Tibial artery (tissue), 4 donors: ENCODE data around the gene AMIGO2.

ENCODE experiments used
- DNase-seq, 2 donors: peaks; one replicate each; pipeline ENCODE4 v3.0.0-alpha.2; 2019
- H3K27ac ChIP-seq, 2 donors: fragments of 200-600 bp; sonication (generic) in 1 of 2; 1 replicate in 1 of 2; 2 replicates in 1 of 2; pipeline ENCODE4 v1.5.1; 2018 to 2019; ENCODE audit warnings: mild to moderate bottlenecking in 1 of 2
- H3K27me3 ChIP-seq, 2 donors: fragments of 200-600 bp; sonication (generic) in 1 of 2; one replicate each; pipeline versions ENCODE4 v1.5.1 to v1.6.0; 2016 to 2019
- H3K36me3 ChIP-seq, 3 donors: fragments of 200-600 bp; sonication (generic) in 2 of 3; one replicate each; pipeline ENCODE4 v1.5.1; 2016 to 2019; ENCODE audit warnings: mild to moderate bottlenecking in 2 of 3
- H3K4me1 ChIP-seq, 4 donors: fragments of 200-600 bp; sonication (generic) in 2 of 4; 1 replicate in 3 of 4; 2 replicates in 1 of 4; pipeline ENCODE4 v1.5.1; 2016 to 2019
- H3K4me3 ChIP-seq, 2 donors: fragments of 200-600 bp; sonication (generic) in 1 of 2; 1 replicate in 1 of 2; 2 replicates in 1 of 2; pipeline ENCODE4 v1.5.1; 2018 to 2019; ENCODE audit warnings: mild to moderate bottlenecking in 2 of 2
- H3K9me3 ChIP-seq, 3 donors: fragments of 200-600 bp; sonication (generic) in 1 of 3; one replicate each; pipeline ENCODE4 v1.5.1; 2016 to 2019
- intact Hi-C: fragments of 100-400 bp; cut with DNase I; formaldehyde crosslinking; loops from one replicate; pipeline ENCODE4 v1.15.0; 2023; ENCODE audit warnings: low total_unique reads
- TF ChIP-seq, protein P1 (sequence below), 2 experiments: fragments of 200-600 bp in 1 of 2; fragments of 450-650 bp in 1 of 2; IDR thresholded peaks; one replicate each; pipeline ENCODE4 v1.5.1; 2017 to 2019; ENCODE audit warnings: antibody characterized with exemption in 2 of 2, mild to moderate bottlenecking in 1 of 2, moderate library complexity in 1 of 2

Gene AMIGO2

DNA sequence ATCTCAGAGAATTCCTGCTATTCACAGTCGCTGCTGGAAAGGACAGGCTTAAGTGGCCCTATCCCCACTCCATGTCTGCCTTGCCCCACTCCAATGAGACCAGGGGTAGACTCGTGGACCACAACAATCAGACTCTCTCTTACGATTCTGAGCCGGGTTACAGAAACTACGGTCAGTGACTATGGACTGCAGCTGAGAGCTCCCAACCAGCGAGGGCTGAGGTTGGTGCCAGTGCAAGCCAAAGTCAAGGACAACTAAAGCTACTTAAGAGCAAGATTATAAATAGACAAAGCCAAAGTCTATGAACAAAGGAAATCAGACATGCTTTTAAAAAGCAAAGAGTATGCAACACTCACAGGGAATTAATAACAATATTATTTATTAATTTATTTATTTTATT, 18.3 kb upstream of the AMIGO2 start:
- H3K4me3 ChIP-seq, result peak overlapping the region; percentile 21 to 31
- no peaks in the 10 kb centered on the region for H3K27me3 ChIP-seq
- intact Hi-C loops, result no loop called here
- no peaks in the 10 kb centered on the region for H3K9me3 ChIP-seq
- DNase-seq, result no peak
- H3K4me1 ChIP-seq, result peaks cover 0 to 87% (median 19%) of the 10 kb centered on the region in 4 donors
- peak overlapping the region; percentile 77 to 85 for H3K27ac ChIP-seq
- H3K36me3 ChIP-seq, result no peaks in the 10 kb centered on the region
- TF ChIP-seq, protein P1, sequence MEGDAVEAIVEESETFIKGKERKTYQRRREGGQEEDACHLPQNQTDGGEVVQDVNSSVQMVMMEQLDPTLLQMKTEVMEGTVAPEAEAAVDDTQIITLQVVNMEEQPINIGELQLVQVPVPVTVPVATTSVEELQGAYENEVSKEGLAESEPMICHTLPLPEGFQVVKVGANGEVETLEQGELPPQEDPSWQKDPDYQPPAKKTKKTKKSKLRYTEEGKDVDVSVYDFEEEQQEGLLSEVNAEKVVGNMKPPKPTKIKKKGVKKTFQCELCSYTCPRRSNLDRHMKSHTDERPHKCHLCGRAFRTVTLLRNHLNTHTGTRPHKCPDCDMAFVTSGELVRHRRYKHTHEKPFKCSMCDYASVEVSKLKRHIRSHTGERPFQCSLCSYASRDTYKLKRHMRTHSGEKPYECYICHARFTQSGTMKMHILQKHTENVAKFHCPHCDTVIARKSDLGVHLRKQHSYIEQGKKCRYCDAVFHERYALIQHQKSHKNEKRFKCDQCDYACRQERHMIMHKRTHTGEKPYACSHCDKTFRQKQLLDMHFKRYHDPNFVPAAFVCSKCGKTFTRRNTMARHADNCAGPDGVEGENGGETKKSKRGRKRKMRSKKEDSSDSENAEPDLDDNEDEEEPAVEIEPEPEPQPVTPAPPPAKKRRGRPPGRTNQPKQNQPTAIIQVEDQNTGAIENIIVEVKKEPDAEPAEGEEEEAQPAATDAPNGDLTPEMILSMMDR (IDR thresholded peaks at IDR 0.05), result no peak

DNA sequence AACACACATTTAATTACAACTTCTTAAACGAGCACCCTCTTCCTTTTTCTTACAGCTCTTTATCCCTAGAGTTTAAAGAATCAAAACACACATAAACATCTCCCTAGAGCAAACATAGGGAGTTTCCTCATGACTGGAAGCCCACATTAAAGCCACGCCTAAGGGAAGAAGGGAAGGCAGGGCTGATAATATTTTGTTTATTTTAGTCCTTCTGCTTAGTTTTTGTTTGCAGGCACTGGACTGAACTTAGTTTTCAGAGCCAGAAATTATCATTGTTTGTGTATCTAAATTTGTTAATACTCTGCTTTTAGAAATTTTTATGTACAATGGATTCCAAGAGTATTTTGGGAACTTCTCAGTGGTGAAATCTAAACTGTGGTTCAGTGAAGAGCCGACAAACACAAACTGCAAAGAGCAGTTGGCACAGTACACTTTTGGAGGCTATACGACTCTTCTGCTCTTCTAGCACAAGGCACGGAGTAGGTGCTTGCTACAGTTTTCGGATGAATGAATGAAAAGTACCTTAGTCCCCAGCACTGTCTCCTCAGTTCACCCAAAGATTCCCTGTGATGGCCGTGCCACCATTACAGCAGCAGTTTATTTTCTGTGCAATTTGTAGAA, 17.6 kb upstream of the AMIGO2 start:
- peak overlapping the region; percentile 77 to 85 for H3K27ac ChIP-seq
- H3K36me3 ChIP-seq, result no peaks in the 10 kb centered on the region
- TF ChIP-seq, protein P1 (IDR thresholded peaks at IDR 0.05), result no peak
- no peak for DNase-seq
- H3K4me3 ChIP-seq, result peak overlapping the region; percentile 21 to 31
- peaks cover 0 to 85% (median 19%) of the 10 kb centered on the region in 4 donors for H3K4me1 ChIP-seq
- no peaks in the 10 kb centered on the region for H3K27me3 ChIP-seq
- intact Hi-C loops, result no loop called here
- H3K9me3 ChIP-seq, result no peaks in the 10 kb centered on the region

DNA sequence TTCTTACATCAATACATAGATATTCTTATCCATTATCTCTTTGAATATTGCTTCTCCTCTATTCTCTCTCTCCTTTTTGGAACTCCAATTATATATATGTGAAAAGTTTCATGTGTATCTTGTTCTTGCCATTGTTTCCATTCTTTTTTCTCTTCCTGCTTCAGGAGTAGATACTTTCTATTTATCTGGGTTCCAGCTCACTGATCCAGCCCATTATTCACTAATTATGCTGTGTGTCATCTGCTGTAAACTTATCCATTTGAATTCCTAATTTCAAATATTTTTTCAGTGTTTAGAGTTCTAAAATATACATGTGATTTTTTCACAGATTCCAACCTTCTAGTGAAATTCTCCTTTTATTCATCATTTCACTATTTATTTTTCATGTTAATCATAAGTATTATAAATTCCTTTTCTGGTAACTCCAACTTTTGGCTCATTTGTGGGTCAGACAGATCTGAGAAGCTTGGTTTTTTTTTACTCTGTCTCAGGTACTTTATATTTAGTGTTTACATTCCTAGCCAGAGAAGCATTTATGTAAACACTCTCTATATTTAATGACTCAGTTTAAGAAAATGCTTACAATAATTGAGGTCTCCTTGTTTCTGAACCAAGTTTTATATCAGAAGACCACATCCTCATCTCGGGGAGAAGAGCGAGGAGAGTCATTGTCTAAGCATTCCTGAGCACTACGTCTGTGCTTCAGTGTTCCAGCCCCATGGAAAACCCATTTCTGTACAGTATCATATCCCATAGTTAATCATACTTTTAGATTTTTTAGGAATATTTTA, 15.9 kb upstream of the AMIGO2 start:
- no peaks in the 10 kb centered on the region for H3K36me3 ChIP-seq
- no peaks in the 10 kb centered on the region for H3K27me3 ChIP-seq
- no peaks in the 10 kb centered on the region for H3K9me3 ChIP-seq
- H3K27ac ChIP-seq, result peak overlapping the region in 1 of 2 donors; percentile 45
- H3K4me3 ChIP-seq, result no peak overlapping the region
- DNase-seq, result no peak
- intact Hi-C loops, result no loop called here
- TF ChIP-seq, protein P1 (IDR thresholded peaks at IDR 0.05), result no peak
- peaks cover 0 to 68% (median 18%) of the 10 kb centered on the region in 4 donors for H3K4me1 ChIP-seq

DNA sequence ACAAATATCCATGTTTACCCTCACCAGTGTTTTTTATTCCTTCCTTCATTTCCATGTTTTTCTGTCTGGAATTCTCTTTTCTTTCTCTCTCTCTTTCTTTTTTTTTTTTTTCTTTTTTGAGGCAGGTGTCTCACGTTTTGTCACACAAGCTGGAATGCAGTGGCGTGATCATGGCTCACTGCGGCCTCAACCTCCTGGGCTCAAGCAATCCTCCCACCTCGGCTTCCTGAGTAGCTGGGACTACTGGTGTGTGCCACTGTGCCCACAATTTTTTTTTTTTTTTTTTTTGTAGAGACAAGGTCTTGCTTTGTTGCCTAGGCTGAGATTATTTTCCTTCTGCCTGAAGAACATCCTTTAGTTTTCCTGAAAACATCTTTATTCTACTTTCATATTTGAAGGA, 15.0 kb upstream of the AMIGO2 start:
- H3K27ac ChIP-seq, result peak overlapping the region in 1 of 2 donors; percentile 10
- peaks cover 0 to 60% (median 14%) of the 10 kb centered on the region in 4 donors for H3K4me1 ChIP-seq
- TF ChIP-seq, protein P1 (IDR thresholded peaks at IDR 0.05), result no peak
- H3K4me3 ChIP-seq, result no peak overlapping the region
- H3K27me3 ChIP-seq, result no peaks in the 10 kb centered on the region
- H3K9me3 ChIP-seq, result no peaks in the 10 kb centered on the region
- H3K36me3 ChIP-seq, result no peaks in the 10 kb centered on the region
- DNase-seq, result no peak
- intact Hi-C loops, result loop anchor here (5.0 kb wide), 1 partner anchor 1233 kb away; no protein-coding TSS in a partner anchor

DNA sequence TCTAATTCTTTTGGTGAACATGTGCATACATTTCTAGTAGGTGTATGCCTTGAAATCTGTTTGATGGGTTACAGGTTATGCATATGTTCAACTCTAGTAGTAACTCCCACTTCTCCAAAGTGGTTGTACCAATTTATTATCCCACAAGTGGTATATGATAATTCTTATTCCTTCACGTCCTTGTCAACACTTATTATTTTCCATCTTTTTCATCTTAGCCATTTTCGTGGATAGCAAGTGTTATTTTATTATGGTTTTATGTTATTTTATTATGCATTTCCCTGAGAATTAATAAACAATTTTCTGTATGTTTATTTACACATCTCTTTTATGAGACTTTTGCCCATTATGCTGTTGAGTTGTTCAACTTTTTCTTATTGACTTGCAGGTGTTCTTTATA, 11.2 kb upstream of the AMIGO2 start:
- peak overlapping the region in 1 of 2 donors; percentile 48 for H3K27ac ChIP-seq
- H3K36me3 ChIP-seq, result no peaks in the 10 kb centered on the region
- TF ChIP-seq, protein P1 (IDR thresholded peaks at IDR 0.05), result no peak
- no peak for DNase-seq
- intact Hi-C loops, result loop anchor here (5.0 kb wide), 1 partner anchor 1229 kb away; no protein-coding TSS in a partner anchor
- H3K4me1 ChIP-seq, result peaks cover 0 to 59% (median 7%) of the 10 kb centered on the region in 4 donors
- no peak overlapping the region for H3K4me3 ChIP-seq
- no peaks in the 10 kb centered on the region for H3K9me3 ChIP-seq
- no peaks in the 10 kb centered on the region for H3K27me3 ChIP-seq
